Stimulated activated CD8-positive, alpha-beta memory T cell treated with anti-CD3 and anti-CD28 coated beads, Interleukin-15, amount 100 ng/mL, for 4 hours (primary cell): ENCODE data around the gene ABCC2.
A peak's percentile ranks its signal among the peaks of the same experiment; 100 is the strongest.
"Not testable (repeated sequence)": the region's sequence is repeated elsewhere in the genome, so short reads cannot be mapped to it uniquely, and the experiment has no call there.

ENCODE experiments used
- DNase-seq, 2 donors: peaks; one replicate each; pipeline ENCODE4 v3.0.0-alpha.2; 2020; ENCODE audit warnings: low read depth in 2 of 2

ABCC2 gene

DNA sequence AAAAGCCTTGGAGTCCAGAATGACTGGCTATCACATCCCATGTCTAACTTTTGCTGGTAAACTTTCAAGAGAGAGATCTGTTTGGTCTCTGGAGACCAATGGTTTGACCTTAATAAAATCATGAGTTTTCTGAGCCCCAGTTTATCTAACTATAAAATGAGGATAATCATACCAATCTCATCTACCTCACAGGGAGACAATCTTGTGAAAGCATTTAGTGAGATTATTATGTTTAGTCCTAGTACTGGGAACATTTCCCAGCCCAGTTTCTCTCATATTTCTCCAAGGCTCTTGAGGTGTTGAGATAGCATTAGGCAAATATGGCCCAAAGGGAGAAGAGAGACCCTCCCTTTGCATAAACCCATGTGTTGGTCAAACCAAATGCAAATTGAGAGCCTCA lies 25.8 kb downstream of the ABCC2 start:
- DNase-seq = no peak

DNA sequence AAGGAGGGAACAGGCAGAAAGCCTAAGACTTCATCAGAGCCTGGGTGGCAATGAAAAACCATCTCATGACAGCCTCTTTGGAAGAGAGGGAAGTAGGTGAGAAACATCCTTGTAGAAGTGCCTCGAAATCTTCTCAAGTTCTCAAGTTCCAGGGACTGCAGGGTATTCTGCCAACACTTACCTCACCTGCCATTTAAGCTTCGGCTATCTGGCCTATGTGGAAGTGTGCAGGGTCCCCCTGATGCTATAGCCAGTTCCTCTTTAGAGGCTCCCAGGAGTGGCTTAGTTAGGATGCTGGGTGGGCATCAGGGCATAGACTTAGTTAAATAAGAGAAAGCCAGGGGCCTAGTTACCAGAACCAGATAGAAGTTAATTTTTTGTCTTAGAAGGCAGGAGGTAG lies 27.0 kb downstream of the ABCC2 start:
- DNase-seq = no peak

DNA sequence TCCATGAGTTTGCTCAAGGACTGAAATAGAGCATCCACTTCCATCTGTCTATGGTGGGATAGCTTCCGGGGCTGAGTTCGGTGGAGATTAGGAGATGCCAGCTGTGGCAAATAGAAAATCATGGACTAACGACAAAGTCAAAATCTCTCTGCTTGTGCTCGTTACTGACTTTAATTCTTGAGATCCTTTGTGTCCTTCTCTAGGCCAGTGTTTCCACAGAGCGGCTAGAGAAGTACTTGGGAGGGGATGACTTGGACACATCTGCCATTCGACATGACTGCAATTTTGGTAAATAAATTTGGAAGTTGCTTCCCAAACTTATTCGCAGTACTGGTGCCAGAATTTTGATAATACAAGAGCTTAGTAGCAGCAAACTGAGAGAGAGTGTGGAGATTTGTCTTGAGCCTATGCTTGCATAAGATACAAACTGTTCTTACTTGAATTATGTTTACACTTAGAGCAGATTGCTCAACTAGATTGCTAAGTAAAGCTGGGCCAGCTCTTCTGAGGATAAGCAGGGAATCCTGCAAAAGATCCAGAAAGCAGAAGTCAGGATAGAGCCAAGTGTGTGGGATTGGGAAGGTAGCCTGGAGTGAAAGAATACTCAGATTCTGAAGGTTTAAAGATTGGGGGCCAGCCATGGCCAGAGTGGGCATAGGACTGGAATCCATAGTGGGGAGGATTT lies 27.6 kb downstream of the ABCC2 start:
- no peak for DNase-seq

DNA sequence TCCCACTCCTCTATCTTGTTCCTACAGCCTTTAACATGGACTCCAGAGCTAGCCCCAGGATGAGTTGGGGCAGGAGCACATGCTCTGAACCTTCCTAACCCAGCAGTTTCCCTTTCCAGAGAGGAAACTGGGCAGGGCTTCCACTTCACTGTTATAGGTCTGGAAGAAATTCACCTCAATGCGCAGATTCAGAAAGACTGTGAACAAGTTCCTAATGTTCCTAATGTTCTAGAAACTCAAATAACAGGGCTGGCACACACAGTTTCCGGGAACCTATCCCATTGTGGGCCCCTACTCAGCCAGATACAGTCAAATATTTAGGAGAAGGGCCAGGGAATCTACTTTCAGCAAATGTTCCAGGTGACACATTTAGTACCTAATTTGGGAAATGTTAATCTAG lies 29.7 kb downstream of the ABCC2 start:
- no peak for DNase-seq

DNA sequence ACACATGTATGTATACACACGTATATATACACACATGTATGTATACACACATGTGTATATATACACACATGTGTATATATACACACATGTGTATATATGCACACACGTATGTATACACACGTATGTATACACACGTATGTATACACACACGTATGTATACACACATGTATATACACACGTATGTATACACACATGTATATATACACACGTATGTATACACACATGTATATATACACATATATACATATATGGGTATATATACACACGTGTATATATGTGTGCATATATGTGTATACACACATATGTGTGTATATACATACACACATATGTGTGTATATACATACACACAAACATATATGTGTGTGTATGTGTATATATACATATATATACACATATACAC lies 31.7 kb downstream of the ABCC2 start:
- no peak for DNase-seq

DNA sequence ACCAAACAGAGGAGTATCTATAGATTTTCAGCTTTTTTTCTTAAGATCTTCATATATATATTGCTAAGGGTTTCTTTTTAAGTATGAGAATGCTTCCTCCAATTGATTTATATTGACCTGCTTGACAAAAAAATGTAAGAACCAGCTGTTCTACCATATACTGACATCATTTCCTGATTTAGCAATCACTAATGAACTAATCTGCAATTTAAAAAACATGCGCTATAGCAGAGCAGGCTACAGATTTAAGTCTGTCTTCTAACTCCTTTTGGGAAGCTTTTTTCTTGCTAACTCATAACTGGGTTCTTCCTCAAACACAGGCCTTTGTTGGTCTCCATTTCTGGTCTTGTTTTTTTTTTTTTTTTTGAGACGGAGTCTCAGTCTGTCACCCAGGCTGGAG lies 33.2 kb downstream of the ABCC2 start:
- no peak for DNase-seq

DNA sequence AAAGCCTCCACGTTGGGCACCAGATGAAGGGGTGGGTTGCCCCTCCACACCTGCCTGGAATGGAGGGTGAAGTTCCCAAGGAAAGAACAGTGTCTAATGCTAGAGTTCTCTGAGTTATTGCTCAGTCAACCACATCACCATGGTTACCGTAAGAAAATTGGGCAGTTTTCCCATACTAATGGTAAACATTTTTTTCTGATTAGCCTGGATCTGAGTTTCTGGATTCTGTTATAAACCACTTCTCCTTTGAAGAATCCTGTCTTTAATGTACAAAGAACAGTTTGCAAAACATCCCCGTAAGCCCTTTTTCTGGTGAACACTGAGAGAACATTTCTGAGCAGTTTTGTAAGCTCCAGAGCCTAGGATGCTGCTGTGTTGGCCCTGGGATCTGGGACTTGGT lies 45.5 kb downstream of the ABCC2 start:
- DNase-seq = no peak

DNA sequence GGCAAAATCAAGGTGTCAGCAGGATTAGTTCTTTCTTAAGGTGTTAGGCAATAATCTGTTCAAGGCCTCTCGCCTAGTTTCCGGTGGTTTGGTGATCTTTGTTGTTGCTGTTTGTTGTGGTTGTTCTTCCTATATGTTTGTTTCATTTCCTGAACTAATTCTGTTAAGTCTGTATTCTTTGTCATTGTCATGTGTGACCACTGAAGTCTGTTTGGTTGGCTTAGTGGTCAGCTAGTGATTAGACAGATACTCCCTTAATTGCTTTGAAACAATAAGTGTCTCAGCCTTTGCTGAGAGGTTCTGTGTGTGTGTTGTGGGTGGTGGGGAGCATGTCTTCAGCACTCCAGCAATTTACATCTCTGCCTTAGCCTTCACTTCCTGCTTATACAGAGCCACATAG lies 46.0 kb downstream of the ABCC2 start:
- no peak for DNase-seq

DNA sequence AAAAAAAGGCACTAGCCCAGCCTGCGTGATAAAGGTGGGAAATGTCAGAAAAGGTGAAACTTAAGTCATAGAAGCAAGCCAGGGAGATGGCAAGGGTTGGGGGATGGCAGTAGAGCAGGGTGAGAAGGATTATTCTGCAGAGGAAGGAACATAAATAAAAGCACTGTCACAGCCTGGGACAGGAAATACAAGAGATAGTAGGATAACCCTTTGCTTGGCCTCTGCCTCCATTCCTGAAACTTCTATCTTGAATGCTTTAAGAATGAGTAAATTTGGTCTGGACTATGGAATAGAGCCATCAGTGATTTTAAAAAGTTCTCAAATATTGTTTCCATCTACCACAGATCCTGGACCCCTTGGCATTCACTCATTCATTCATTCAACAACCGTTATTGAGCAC lies 50.0 kb downstream of the ABCC2 start:
- DNase-seq = no peak

DNA sequence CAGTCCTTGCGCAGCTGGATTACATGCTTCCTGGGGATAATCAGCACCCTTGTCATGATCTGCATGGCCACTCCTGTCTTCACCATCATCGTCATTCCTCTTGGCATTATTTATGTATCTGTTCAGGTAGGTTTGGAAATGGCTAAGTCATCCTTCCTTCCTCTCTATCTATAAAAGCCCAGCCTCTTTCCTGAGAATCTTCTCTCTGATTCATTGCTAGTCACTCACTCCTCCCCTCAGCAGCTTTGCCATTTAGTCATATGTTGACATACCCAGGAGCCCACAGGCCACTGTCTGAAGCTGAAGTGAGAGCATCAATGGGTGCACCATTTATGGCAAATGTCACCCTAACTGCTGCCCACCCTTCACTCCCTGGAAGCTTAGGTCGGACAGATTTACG lies 52.0 kb downstream of the ABCC2 start:
- no peak for DNase-seq

DNA sequence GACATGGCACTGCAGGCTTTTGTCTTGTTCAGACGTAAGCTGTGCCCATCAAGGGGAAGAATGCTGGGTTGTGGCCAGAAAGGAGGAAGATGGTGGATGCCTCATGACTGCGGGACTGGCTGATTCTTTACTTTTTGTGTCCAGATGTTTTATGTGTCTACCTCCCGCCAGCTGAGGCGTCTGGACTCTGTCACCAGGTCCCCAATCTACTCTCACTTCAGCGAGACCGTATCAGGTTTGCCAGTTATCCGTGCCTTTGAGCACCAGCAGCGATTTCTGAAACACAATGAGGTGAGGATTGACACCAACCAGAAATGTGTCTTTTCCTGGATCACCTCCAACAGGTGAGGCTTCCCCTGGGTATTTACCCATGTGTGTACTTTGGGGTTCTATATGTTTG lies 53.5 kb downstream of the ABCC2 start:
- no peak for DNase-seq

DNA sequence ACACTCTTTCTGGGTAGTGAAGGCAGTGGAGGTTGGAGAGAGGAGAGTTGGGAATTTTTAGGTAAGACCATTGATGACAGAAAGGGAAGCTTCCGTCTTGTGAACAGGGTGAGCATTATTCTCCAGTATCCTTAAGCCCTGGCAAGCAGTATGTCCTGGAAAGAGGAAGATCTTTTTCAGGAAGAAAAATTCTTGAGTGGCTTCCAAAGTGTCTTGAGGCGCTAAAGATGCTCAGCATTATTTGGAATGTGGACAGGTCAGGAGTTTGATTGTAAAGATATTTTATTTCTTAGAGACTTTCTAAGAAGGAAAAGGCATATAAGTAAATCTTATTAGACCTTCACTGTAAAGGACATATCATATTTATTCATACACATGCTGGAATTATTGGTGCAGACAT lies 54.3 kb downstream of the ABCC2 start:
- no peak for DNase-seq

DNA sequence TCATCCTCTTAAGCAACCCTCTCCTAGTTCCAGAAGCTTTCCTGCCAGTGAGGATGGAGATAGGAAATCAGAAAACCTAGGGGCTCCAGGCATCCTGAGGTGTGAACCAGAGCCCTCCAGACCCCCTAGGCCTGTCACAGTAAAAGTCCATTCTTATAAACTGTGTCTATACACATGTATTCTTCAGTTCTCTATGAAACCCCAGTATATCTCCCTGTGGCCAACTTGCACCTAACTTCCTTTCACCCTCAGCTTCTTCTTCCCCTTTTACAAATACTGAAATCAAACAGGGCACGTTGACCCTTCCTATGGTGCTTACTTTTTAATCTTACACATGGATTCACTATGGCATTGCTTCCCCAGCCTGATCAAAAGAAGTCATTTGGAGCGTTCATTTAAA lies 58.4 kb downstream of the ABCC2 start:
- not testable (repeated sequence) for DNase-seq

DNA sequence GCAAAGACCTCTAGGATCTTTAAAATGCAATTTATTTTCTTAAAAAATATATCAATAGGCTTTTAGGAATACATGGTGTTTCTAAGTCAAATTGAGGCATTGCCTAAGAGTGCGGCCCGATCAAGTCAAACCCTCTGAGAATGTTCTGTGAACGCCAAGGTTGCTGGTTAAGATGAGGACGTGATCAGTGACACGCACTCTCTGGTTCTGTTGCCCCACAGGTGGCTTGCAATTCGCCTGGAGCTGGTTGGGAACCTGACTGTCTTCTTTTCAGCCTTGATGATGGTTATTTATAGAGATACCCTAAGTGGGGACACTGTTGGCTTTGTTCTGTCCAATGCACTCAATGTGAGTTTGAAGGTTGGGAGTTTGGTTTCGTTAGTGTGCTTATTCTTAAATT lies 59.3 kb downstream of the ABCC2 start:
- no peak for DNase-seq

DNA sequence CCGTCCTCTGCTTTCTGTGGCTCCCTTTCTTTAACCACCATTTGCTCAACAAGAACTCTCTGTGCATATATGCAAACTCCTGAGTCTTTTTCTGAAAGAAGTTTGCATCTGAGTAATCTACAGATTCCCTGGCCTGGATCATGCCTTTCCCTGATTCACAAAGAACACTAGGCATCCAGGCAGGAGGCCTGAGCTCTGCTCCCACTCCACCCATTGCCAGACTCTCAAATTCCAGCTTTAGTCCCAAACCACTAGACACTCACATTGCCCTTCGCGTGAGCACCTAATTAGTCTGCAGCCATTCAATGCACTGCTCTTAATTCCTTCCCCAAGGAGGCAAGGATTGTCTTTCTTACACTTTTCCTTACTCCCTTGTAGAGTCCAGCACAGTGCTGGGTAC lies 60.9 kb downstream of the ABCC2 start:
- no peak for DNase-seq

DNA sequence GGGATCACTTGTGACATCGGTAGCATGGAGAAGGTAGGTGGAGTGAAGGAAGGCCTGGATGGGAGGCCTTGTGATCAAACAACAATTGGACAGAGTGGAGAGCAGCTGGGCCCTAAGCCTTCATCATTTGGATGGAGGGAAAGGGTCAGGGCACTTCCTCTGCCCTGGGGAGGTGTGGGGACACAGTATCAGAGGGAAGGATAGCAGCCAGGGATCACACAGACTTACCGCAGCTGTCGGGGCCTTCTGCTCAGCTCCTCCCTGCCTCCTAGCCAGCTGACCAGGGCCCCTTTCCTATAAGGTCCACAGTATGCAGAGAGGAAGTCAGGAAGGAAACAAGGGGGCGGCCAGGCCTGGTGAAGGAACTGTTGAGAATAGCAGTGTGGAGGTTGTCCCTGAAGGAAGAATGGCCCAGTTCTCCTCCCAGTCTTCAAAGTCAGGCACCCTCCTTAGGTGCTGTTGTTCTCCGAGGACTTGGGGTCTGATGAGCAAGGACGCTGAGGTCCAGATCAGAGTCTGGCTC lies 62.1 kb downstream of the ABCC2 start:
- DNase-seq = no peak

DNA sequence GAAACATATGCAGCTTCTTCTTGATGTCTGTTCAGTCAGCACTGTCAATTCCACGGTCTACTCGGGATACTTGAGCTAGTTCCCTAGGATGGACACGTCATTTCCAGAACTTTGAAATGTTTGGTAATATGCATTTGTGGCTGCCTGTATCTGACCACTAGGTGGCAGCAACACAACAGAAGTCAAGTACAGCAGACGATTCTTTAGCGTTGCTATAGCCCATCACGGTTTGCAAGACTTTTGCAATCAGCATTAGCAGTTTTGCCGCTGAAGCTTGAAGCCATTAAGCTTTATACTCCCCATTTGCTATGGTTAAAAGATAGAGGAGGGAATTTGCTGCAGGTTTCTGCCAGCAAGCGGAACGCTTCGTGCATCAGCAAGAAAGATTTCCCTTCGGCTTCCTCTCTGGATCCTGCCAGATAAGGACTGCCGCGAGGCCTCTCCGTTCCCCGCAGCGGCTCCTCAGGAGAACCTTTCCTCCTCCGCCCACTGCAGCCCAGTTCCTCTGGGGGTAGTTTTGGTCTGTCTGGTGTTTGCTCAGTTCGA lies 63.5 kb downstream of the ABCC2 start:
- DNase-seq = peak; percentile 7 to 54

DNA sequence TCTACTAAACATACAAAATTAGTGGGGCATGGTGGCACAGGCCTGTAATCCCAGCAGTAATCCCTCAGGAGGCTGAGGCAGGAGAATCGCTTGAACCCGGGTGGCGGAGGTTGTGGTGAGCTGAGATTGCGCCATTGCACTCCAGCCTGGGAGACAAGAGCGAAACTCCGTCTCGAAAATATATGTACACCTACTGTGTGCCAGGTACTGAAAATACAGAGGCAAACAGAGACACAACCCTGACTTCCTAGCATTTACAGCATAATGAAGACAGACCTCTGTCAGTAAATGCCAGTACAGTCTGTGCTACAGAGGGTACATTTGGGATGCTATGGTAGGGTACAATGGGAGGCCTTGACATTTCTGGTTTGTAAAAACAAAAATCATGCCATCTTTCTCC lies 66.6 kb downstream of the ABCC2 start:
- DNase-seq = no peak

DNA sequence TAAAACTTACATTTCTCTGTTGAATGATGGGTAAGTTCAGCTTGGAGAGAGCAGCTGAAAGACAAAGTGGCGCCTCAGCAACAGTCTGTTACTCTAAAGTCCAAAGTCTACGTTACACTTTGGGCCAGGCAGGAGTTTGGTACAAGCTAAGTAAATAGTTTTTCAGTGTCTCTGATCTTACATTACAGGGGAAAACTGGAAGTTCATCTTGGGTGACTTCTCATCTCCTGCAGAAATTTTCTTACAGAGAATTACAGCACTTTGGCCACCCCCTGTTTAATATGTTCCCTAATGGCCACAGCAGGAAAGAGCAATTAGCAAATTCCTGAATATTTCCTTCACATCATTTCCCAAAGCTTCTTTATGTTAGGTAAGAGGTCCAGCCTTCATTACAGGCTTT lies 67.1 kb downstream of the ABCC2 start:
- DNase-seq = no peak

DNA sequence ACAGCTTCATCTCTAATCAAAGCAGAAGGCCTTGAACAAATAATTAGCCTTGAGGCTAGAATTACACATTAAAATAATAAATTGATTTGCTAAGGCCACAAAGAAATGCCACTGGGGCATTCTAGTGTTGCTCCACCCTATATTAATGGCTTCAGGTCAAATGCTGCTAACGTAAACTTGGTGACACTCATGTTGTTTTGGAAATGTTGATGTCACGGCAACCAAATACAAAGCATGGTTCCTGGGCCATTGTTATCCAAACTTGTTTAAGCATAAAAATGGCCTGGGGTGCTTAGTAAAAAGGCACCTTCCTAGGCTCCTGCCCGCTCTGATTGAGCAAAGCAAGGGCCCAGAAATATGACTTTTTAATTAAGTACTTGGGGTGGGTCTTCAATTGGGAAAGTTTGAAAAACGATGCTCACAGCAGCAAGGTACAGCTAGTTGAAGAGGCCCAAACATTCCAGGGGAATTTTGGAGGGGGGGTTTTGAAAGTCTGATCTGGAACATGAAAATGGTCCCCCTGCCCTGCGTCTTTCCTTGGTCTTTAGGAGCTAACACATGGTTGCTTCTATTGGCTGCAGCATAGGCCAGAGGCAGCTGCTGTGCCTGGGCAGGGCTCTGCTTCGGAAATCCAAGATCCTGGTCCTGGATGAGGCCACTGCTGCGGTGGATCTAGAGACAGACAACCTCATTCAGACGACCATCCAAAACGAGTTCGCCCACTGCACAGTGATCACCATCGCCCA lies 67.8 kb downstream of the ABCC2 start:
- no peak for DNase-seq

DNA sequence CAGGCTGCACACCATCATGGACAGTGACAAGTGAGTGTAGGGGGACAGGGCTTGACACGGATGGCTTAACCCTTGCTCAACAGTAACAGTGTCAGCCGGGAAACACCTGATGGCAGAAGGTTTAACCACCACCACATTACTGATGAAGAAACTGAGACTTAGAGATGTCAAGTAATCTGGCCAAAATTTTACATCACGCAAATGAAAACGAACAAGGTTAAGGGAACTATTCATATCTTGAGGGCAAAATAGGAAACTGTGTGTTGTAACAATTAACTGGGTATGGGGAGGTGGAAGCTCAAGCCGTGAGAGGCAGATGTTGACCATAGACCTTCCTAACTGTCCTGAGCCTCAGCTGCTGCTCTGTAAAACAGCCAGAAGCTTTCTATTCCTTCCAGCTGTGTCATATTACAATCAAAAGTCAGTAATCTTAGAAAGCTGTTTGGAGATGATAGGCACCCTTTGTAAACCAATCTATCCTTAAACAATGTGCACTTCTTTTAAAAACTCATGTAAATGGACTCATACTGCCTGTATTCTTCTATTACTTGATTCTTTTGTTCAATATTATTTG lies 68.4 kb downstream of the ABCC2 start:
- no peak for DNase-seq

DNA sequence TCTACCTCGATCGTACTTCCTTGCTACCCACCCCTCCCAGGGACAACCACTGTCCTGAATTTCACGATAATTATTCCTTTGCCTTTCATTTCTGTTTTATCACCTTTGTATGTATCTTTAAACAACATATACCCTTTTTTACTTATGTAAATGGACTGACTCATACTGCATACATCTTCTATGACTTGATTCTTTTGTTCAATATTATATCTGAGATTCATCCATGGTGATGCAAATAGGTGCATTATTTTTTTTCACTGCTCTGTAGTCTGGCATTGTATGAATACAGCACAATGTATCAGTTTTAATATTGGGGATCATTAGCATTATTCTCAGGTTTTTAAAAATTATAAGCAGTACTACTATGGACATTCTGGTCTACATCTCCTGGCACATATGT lies 69.4 kb downstream of the ABCC2 start:
- DNase-seq = no peak
